ENCODE measurements around the gene ASH1L.

The ASH1L gene

GRCh38 chr1:155478270-155478852 is 84.2 kb downstream of the ASH1L start:
- DNase-seq (ENCODE audit: low read depth): no peak
- TF ChIP-seq CTCF (IDR thresholded peaks at IDR 0.05; ENCODE audit: low read depth, low read length): no peak
- no peak for TF ChIP-seq POLR2A (IDR thresholded peaks at IDR 0.05; ENCODE audit: extremely low read depth, insufficient read length)
- TF ChIP-seq MAX (IDR thresholded peaks at IDR 0.05; ENCODE audit: low read depth, low read length): no peak
- no peak for TF ChIP-seq MYC (IDR thresholded peaks at IDR 0.05; ENCODE audit: low read depth, low read length)
- H3K4me3 ChIP-seq (ENCODE audit: low read depth, low read length): no peak overlapping the region

- no peak for DNase-seq (ENCODE audit: low read depth)
- TF ChIP-seq MYC (IDR thresholded peaks at IDR 0.05; ENCODE audit: low read depth, low read length): no peak
- TF ChIP-seq POLR2A (IDR thresholded peaks at IDR 0.05; ENCODE audit: extremely low read depth, insufficient read length): no peak
- TF ChIP-seq CTCF (IDR thresholded peaks at IDR 0.05; ENCODE audit: low read depth, low read length): no peak
- TF ChIP-seq MAX (IDR thresholded peaks at IDR 0.05; ENCODE audit: low read depth, low read length): no peak
Measured at GRCh38 chr1:155474146-155474545, 88.5 kb downstream of the ASH1L start.

GRCh38 chr1:155473151-155473821 is 89.3 kb downstream of the ASH1L start:
- TF ChIP-seq CTCF (IDR thresholded peaks at IDR 0.05; ENCODE audit: low read depth, low read length): no peak
- no peak for TF ChIP-seq MAX (IDR thresholded peaks at IDR 0.05; ENCODE audit: low read depth, low read length)
- no peak for TF ChIP-seq MYC (IDR thresholded peaks at IDR 0.05; ENCODE audit: low read depth, low read length)
- no peak for TF ChIP-seq POLR2A (IDR thresholded peaks at IDR 0.05; ENCODE audit: extremely low read depth, insufficient read length)
- H3K4me3 ChIP-seq (ENCODE audit: low read depth, low read length): no peak overlapping the region
- DNase-seq (ENCODE audit: low read depth): no peak

More at GRCh38 chr1:155474146-155474545, 88.5 kb downstream of the ASH1L start:
- no peak overlapping the region for H3K4me3 ChIP-seq (ENCODE audit: low read depth, low read length)

- DNase-seq (ENCODE audit: low read depth): no peak
- no peak overlapping the region for H3K4me3 ChIP-seq (ENCODE audit: low read depth, low read length)
- TF ChIP-seq POLR2A (IDR thresholded peaks at IDR 0.05; ENCODE audit: extremely low read depth, insufficient read length): no peak
- TF ChIP-seq MYC (IDR thresholded peaks at IDR 0.05; ENCODE audit: low read depth, low read length): no peak
- no peak for TF ChIP-seq CTCF (IDR thresholded peaks at IDR 0.05; ENCODE audit: low read depth, low read length)
- TF ChIP-seq MAX (IDR thresholded peaks at IDR 0.05; ENCODE audit: low read depth, low read length): no peak
Measured at GRCh38 chr1:155472491-155473083, 90.0 kb downstream of the ASH1L start.

- no peak overlapping the region for H3K4me3 ChIP-seq (ENCODE audit: low read depth, low read length)
- DNase-seq (ENCODE audit: low read depth): no peak
- TF ChIP-seq CTCF (IDR thresholded peaks at IDR 0.05; ENCODE audit: low read depth, low read length) (no peak), MAX (IDR thresholded peaks at IDR 0.05; ENCODE audit: low read depth, low read length) (no peak), MYC (IDR thresholded peaks at IDR 0.05; ENCODE audit: low read depth, low read length) (no peak), POLR2A (IDR thresholded peaks at IDR 0.05; ENCODE audit: extremely low read depth, insufficient read length) (no peak)
Measured at GRCh38 chr1:155471891-155472290, 90.7 kb downstream of the ASH1L start.
